OCI-LY7 (cell line): Measurements from ENCODE around the gene NTRK1.

Source experiments
- EZH2phosphoT487 ChIP-seq: fragments of 200-600 bp; sonication (generic); IDR thresholded peaks from 2 replicates; pipeline ENCODE4 v1.6.1; 2018; ENCODE audit warnings: low read depth, borderline replicate concordance, mild to moderate bottlenecking, mixed run types, antibody characterized with exemption, low read length, moderate library complexity, mixed read lengths
- TF ChIP-seq, protein P1 (sequence below): fragments of 200-600 bp; sonication (generic); conservative IDR thresholded peaks from 2 replicates; pipeline ENCODE4 v1.5.1; 2014; ENCODE audit warnings: mild to moderate bottlenecking, antibody characterized with exemption, low read length, moderate library complexity, mixed read lengths

- TF ChIP-seq, protein P1, sequence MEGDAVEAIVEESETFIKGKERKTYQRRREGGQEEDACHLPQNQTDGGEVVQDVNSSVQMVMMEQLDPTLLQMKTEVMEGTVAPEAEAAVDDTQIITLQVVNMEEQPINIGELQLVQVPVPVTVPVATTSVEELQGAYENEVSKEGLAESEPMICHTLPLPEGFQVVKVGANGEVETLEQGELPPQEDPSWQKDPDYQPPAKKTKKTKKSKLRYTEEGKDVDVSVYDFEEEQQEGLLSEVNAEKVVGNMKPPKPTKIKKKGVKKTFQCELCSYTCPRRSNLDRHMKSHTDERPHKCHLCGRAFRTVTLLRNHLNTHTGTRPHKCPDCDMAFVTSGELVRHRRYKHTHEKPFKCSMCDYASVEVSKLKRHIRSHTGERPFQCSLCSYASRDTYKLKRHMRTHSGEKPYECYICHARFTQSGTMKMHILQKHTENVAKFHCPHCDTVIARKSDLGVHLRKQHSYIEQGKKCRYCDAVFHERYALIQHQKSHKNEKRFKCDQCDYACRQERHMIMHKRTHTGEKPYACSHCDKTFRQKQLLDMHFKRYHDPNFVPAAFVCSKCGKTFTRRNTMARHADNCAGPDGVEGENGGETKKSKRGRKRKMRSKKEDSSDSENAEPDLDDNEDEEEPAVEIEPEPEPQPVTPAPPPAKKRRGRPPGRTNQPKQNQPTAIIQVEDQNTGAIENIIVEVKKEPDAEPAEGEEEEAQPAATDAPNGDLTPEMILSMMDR: no peak
- TF ChIP-seq EZH2phosphoT487: no peak
Observed at GRCh38 chr1:156822680-156823079, 38.0 kb upstream of the NTRK1 start.
